IPS-NIHi11 (cell line): ENCODE data around the gene CFAP92.
"Not testable (repeated sequence)": the region's sequence is repeated elsewhere in the genome, so short reads cannot be mapped to it uniquely, and the experiment has no call there.

Experiments used
- DNase-seq: peaks from one replicate; pipeline ENCODE4 v3.0.0; 2012; ENCODE audit warnings: mixed read lengths, low spot score

The CFAP92 gene

DNA sequence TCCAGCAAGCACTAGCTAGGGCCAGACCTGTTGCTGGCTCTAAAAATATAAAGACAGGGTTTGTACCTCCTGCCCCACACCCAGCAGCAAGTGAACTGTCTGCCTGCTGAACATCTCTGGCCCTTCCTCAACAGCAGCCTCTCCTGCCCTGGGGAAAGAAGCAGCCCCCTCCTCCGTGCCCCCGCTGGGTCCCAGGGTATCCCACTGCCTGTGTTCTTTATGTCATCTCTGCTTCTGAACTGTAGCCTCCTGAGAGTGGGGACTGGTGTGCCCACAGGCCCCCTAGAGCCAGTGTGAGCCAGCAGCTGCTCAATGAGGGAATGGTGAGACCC, 60.0 kb downstream of the CFAP92 start:
- DNase-seq: no peak

DNA sequence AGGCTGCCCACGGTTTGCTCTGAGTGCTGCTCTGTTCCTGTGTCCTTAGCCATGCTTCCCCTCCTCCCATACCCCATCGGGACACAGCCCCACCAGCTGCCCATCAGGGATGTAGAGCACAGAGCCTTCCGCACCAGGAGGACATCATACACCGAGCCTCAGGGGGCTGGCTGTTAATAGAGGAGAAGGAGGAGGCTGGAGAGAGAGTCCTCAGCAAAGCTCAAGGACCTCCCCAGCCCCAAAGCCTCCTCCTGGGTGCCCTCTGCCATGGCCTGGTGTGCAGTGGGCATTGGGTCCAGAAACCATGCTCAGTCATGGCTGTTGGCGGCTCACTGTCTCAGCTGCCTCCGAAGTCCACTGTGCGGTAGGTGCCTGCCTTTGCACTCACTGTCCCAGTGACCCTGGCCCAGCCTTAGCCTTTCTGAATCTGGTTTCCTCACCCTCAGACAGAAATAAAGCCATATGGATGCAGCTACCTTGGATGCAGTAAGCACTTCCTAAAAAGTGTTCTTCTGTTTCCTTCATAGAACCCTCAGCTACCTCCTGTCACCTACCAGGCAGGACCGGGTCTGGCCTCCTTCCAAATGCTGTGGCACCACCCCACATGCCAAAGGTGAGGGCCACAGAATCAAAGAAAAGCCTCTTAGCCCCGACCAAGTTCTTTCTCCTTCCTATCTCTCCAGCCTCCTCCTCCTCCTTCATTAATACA, 60.5 kb downstream of the CFAP92 start:
- no peak for DNase-seq

DNA sequence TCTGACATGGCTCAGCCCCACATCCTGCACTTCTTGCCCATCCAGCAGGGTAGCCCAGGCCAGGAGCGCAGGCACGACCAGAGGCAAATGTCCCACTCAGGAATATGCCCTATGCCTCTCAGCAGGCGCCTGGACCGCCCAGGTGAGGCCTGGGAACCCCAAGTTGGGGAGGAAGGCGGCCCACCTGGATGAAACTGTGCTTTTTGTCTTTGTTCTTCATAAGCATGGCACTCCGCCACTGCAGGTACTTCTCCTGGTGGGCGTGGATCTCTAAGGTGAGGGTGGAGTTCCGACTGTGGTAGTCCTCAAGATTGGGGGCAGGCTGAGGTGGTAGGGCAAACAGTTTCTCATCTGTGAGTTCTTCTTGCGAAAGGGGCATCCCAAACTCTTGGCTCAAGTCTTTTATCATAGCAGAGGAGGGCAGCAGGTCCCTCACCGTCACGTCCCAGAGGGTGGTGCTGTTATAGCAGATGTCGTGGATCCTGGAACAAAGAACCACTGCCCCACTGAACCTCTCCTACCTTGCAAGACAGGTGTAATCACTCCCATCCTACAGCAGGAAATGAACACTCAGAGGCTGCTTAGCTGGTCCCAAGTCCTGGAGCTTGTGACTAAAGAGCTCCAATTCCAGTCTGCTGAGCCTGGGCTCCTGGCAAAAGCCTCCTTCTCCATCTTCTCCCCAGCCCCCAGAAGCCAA, 61.2 kb downstream of the CFAP92 start:
- DNase-seq: no peak

DNA sequence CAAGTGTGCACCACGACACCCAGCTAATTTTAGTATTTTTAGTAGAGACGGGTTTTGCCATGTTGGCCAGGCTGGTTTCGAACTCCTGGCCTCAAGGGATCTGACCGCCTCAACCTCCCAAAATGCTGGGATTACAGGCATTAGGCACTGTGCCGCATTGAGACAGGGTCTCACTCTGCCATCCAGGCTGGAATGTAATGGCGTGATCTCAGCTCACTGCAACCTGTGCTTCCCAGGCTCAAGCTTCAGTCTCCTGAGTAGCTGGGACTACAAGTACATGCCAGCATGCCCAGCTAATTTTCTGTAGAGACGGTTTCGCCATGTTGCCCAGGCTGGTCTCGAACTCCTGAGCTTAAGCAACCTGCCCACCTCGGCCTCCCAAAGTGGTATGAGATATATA, 62.8 kb downstream of the CFAP92 start:
- no peak for DNase-seq

DNA sequence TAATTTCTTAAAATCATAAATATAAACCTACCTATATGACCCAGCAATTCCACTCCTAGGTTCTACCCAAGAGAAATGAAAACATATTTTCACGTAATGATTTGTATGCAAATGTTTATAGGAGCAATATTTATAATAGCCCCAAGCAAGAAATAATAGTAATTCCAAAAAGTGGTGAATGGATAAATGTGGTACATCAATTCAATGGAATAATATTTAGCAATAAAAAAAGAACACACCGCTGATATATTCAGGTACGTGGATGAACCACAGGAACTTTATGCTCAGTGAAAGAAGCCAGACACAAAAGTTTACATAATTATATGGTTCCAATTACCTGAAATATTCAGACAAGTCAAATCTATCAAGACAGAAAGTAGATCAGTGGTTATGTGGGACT, 64.5 kb downstream of the CFAP92 start:
- no peak for DNase-seq

DNA sequence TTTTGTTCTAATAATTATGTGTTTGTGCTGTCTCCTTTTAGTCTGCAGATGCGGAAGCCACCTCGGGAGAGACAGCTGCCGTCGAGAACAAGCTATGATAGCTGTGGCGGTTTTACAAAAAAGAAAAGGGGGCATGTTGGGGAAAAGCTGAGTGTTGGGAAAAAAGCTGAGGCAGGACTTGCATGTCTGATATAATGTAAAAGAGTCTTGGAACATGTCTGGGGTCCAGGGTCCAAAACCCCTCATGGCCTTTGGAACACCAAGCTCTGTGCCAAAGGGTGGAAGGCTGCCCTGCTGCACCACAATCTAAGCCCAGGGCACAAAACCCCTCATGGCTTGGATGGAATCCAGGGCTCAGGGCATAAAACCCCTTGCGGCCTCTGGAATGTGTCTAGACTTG, 69.9 kb downstream of the CFAP92 start:
- DNase-seq: not testable (repeated sequence)

DNA sequence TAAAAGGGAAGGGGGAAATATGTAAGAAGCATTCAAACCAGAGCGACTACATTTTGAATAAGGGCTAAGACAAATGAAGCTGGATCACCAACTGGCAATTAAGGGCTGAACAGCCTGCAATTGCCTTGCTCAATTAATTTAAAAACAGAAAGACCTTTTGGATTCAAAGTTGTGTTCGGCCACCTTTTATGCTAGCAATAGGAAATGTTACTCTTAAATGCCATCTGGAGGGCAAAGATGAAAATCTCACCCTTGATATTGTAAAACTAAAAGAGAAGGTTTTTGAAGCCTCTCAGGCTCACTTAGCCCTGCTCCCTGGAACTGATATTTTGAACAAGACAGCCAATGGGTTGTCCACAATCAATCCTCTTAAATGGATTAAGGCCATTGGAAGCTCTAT, 70.3 kb downstream of the CFAP92 start:
- no peak for DNase-seq

DNA sequence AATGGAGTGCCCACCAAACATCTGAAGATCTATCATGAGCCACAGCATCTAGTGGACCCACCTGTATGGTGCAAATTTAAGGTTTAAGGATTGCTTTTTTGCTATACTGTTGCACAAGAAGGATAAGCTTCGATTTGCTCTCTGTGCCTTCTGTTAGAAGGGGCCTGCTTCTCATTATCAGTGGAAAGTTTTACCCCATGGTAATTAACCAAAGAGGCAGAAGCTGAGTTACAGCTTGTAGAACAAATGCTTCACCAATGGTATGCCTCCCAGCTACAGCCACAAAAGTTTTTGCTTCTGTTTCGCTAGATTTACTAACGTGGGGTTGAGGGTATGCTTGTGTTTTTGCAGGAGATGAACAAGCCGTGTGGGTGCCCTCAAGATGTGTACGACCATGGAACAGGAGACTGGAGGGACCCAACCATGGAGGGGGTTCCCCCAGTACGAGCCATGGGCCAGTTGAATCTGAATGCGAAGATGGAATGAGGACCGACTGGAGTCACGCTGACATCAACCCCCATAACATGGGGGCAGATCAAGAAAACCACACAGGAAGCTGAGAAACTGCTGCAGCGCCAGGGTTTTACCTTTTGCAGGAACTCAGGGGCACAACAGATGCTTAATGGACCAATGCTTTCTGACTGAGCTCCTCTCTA, 70.9 kb downstream of the CFAP92 start:
- DNase-seq: no peak

DNA sequence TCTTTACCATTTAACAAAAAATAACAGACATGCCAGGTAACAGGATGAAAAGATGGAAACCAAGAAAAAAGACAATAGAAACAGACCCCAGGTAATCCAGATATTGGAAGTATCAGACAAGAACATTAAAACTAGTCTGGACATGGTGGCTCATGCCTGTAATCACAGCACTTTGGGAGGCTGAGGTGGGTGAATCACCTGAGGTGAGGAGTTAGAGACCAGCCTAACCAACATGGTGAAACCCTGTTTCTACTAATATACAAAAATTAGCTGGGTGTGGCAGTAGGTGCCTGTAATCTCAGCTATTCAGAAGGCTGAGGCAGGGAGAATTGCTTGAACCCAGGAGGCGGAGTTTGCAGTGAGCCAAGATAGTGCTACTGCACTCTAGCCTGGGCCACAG, 73.9 kb downstream of the CFAP92 start:
- no peak for DNase-seq

DNA sequence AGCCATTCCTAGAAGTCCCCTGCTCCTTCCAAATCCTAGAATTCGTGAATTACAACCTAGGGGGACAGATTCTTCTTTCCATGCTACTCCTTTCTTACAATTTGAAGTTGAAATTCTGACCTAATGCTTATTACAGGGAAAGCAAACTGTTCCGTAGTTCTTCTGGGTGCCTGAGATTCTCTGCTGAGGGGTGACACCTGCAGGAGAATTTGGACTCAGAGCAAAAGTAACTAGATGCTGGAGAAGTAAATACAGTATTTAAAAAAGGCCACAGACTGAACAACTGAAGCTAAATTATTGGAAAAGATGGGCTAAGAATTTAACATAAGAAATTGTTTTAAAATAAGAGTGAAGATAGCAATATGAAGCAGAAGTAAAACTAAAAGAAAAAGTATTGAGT, 76.6 kb downstream of the CFAP92 start:
- no peak for DNase-seq

DNA sequence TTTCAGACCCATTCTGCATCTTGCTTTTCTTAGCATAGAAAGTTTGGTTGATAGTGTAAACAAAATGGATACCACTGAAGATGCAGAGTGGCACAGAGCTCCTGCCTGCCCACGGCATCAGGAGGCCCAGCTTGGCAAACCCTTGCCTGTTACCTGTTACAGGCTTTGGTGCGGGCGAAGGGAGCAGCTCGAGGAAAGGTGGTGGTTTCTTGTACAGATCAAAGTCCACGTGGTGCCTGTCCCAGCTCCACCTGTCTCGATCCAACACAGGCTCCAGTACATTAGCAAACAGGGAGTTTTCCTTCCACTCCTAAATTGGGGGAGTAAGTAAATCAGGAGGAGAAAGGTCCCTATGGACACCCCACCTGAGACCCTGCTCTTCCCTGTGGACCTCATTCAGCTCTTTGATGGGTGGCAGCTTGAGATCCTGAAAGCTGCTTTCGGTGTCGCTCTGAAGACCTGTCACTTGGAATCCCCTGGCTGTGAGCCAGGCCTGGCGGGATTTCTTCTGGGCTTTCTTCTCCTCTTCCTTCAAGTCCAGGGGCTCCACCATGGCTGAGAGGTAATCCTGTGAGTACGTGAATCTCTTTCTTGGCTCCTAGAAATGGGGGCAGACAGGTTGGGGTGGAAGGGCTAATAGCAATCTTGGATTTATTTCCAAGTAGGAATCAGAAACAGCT, 78.8 kb downstream of the CFAP92 start:
- no peak for DNase-seq

DNA sequence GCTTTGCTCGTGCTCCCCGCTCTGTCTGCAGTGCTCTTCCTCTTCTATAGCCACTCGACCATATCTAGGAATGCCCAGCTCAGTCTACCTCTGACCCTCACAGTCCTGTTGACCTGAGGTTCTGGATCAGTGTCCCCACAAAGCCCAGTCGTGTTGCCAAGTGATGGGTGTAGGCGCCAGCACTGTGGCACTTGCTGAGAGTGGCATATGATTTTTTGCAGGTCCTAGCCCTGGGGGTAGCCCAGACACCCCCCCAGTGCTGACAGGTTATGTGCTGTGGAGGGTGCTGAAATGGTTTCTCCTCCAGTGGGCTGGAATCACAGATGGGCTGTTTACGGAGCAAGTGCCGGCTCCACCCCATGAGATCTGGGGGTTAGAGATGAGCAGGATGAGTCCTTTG, 82.0 kb downstream of the CFAP92 start:
- no peak for DNase-seq

DNA sequence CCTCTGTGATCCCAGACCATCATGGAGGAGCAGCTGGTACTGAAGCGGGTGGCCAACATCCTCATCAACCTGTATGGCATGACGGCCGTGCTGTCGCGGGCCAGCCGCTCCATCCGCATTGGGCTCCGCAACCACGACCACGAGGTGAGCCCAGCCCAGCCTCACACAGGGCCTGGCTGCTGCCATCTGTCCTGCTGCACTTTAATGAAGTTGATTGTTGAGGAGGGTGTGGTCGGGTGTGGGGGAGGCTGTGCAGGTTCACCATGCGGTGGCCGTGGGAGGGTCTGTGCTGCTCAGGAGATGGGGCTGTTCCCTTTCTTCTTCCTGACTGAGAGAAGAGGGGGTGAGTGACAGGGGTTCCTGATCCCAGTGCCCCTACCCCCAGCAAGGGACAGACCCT, 83.9 kb downstream of the CFAP92 start:
- DNase-seq: no peak

DNA sequence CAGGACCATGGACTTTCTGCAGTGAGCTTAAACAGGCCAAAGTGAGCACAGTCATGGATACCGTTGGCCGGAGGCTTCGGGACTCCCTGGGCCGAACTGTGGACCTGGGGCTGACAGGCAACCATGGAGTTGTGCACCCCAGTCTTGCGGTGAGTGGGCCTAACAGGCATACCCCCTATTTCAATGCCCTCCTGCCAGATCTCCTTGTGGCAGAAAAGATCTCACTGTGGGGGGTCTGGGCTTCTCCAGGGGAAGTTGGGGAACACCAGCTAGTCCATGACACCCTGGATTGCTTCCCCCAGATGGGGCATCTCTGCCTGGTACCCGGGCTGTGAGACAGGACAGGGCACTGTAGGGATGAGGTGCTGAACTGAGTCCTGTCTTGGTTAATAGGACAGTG, 84.9 kb downstream of the CFAP92 start:
- no peak for DNase-seq

DNA sequence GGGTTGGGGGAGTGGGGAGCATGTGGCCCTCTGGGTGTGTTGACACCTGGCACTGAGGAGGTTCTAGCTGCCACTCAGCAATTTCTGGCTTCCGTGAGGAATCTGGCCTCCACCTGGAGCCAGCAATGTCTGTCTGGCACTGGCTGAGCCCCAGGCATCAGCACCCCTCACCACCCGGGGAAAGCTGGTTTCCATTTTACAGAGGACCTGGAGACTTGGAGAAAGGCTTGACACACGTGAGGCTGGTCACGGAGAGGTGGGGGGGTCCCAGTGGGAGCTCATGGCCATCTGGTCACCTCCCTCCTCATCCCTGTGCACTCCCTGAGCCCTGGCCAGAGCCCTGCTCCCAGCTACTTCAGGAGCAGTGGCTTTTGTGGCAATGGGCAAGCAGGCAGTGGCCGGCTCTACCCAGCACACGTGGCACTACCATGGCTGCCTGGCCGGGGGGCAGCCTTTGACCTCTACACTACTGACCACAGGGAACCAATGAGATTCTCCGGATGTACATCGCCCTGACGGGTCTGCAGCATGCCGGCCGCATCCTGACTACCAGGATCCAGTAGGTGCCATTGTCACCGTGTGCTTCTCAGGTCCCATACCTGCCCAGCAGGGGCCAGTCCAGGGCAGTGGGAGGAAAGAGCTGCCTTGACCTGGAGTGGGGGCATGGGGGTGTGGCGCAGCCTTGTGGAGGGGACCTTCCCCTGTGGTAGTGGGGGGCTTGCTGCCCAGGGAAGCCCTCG, 86.0 kb downstream of the CFAP92 start:
- DNase-seq: no peak

DNA sequence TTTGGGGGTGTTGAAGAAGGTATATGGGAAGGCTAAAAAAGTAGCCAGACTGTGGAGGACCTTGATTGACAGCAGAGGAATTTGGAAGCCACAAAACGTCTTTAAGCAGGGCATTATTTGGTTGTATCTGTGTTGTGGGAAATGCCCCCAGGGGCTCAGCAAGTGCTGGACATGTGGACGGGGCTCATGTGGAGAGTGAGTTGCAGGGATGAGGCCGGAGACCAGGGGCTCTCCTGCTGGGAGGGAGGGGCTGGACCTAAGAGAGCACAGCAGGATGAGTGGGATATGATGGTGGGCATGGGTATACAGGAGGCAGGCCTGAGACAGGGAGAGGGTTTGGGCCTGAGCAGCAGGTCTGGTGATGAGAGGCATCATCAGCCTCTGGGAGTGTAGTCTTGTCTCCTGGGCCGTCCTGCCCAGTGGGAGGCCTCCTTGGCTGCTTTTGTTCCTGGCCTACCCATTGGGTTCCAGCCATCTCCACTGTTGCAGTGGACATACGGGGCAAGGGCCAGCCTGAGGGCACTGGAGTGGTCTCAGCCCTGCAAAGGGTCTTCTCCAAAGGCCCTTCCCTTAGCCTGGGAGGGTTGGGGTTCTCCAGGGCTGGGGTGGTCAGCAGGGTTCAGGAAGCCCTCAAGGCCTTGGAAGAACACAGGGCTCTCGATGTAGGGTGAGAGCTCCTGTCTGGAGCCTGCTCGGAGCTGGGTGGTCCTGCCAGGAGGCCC, 86.9 kb downstream of the CFAP92 start:
- no peak for DNase-seq

DNA sequence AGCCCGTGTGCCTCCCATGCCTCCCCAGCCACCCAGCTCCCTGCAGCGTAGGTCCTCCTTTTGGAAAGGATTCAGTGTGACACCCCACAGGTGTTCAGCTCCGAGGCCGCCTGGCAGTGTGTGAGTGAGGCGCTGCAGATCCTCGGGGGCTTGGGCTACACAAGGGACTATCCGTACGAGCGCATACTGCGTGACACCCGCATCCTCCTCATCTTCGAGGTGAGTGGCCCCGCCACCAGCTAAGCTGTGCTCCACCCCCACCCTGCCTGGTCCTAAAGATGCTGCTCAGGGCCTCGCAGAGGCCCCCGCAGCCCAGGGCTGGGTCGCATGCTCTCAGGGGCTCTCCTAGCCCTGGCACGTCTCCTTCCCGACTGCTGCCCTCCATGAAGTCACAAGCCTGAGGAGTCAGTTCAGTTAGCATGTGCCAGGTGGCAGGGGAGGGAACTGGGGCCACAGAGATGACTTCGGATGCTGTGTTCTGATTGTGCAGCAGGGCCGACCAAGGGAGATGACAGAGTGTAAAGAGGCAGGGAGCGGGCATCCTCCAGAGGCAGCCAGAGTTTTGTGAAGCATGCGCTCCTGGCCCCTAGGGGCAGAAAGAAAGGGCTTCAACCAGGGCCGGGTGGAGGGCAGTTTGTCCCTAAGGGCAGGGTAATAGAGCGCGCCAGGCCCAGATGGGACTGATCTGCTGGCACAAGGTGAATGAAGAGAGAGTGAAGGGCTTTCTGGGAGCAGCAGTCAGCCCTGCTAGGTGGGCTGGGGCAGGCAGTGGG, 87.7 kb downstream of the CFAP92 start:
- DNase-seq: no peak

DNA sequence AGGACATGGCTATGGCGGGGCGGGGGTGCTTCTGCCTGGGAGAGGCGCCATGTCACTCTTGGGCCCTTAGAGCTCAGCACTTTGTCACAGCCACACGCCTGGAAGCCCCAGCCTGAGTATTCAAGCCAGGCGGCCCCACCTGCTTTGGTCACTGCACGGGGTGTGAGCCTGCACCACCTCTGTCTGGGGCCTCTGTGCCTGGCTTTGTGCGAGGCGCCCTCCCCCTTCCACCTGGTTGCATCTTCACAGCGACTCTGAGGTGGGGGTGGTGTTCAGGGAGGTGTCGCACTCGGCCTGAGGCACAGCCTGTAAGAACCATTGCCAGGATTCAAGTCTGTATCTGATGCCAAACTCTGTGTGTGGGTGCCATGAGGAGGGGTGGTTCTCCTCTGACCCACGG, 90.4 kb downstream of the CFAP92 start:
- DNase-seq: no peak

DNA sequence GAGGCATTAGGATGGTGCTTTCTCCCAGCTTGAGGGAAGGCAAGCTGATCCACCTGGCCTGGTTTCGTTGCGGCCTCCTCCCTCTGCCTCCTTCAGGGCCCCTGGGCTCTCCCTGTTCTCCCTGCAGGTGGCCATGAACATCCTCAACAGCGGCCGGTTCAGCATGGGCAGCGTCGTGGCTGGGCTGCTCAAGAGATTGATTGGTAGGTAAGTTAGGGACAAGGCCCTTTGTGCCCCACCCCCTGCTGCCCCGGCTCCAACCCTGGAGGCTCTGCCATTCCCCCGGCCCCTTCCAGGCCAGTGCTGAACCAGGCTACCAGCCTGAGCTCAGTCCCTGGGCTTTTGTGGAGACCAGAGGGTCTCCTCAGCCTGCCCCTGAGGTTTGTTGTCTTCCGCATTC, 91.5 kb downstream of the CFAP92 start:
- DNase-seq: no peak

DNA sequence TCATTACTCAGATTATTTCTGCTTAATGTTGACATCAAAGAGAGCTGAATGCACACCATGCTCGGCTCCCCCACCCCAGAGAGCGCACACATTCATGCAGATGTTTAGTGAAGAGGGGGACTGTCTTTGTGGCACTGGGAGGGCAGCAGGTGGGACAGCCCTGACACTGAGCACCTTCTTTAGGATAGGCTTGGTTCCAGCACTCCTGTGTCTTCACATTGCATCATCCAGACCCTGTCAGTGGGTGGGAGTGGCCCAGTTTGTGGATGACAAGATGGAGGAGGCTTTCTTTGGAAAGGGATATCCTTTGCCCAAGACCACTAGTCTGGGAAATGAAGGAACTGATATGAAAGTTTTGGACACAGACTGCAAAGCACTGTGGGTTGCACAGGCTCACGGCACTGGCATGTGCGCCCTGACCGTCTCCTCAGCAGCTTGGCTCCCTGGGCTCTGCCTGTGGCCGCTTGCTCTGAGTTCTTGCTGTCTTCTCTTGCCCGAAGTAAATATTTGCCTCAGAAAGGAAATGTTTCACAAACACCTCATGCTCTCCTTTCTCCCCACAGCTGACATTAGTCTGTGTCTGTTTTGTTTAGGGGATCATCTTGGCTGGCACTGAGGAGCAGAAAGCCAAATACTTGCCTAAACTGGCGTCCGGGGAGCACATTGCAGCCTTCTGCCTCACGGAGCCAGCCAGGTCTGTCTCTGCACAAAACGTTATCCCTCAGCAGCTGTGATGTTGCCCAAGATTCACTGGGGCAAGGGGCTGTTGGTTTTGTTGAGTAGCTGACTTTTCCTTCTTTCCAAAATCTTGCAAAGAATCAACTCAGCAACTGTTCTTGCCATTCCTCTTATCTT, 97.8 kb downstream of the CFAP92 start:
- no peak for DNase-seq
